ENCODE data around the gene SERPINB1.
"Not testable (repeated sequence)": the region's sequence is repeated elsewhere in the genome, so short reads cannot be mapped to it uniquely, and the experiment has no call there.

The SERPINB1 gene
- total RNA-seq, result 131 to 222 (median 175) reads per million in 18 experiments

DNA sequence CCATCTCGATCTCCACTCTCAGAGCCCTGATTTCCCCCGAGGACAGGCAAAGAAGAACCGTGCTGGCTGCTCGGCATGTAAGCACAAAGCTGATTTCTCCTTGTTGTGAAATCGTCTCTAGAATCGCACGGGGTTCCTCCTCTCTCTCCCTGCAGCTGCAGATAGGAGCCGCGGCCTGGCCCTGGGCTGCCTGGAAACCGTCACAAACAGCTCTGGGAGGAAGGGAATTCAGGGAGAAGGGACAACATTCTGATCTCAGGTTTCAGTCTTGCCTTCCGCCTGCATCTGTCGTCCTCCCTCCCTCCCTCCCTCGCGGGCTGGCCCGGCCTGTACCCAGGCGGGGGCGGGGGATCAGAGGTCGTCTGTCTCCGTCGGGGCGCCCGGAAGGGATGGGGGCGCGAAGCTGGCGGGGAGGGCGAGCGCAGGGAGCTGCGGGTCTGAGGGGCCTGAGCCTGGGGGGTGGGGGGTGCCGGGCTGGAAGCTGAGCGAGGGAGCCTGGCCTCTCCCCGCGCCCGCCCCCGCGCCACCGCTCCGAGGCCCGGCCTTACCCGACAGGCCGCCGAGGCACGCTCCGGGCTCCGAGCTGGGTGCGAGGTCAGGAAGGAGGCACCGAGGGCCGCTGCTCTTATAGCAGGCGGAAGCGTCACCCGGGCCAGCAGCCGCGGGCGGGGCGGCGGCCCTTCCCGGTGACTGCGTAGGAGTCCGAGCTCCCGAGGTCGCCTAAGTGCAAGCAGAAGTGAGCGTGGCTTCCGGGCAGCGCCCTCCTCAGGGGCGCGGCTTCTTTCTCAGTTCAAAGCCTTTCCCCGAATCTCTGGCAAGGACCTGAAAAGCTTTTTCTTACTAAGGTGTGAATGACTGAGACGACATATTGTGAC is at the start of gene SERPINB1:
Gene SERPINB1, minus strand, starts transcription at position 600 of the 875 bp plus-strand sequence. CDS start 1,277 bp downstream, outside the sequence.
- peak; percentile 97 to 99 for DNase-seq

DNA sequence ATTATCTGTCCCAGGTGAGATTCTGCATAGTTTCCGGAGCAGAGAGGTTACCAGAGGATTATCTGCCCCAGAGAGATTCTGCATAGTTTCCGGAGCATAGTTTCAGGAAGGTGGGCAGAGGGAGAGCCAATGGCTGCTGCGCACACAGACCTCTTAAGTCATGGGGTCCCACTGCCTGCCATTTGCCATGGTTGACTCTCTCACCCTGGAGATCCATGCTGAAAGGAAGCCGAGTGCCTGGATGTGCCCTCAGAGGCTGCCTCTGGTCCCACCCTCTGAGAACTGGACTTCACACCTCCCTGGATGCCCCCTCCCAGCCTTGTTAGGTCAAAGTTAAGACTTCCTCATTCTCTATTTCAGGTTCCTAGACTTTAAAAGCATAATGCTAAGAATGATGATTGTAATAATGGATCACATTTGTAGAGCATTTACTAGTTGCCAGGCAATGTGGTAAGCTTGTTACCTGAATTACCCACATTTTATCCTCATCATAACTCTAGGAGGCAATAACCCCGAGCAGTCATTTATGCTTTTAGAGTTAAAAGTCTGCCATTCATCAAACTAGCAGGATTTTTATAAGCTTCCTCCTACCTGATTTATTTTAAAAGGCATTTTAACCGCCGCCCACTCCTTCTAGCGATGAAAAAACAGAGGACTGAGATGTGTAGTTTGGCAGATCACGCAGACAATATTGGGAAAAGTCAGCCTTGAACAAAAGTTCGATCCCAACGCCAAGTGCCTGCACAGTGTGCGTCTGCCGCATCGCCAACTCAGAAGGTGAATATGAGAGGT is 49.5 kb upstream of the SERPINB1 start:
- no peak for DNase-seq

DNA sequence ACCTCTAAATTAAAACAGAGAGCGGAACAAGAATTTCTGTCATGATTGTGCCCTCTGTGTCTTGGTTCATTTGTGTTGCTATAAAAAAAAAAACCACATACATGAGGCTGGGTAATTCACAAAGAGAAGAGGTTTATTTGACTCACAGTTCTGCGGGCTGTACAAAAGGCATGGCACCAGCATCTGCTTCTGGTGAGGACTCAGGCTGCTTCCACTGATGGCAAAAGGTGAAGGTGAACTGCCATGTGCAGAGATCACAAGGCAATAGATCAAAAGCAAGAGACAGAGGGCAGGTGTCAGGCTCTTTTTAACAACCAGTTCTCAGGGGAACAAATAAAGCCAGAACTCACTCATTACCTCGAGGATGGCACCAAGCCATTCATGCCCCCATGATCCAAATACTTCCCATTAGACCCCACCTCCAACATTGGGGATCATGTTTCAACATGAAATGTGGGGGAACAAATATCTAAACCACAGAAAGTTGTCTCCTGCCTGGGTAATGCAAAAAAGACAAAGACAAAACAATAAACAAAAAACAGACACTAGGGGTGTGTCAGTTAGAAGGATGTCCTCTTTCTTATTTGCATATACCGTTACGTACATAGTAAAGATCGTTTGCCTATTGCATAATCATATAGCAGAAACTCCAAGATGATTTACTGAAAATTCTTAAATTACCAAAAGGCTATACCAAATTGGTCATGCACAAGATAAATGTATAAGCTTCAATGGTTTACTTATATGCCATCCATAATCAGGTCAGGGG is 44.5 kb upstream of the SERPINB1 start:
- peak in 1 of 2 donors; percentile 25 for DNase-seq

DNA sequence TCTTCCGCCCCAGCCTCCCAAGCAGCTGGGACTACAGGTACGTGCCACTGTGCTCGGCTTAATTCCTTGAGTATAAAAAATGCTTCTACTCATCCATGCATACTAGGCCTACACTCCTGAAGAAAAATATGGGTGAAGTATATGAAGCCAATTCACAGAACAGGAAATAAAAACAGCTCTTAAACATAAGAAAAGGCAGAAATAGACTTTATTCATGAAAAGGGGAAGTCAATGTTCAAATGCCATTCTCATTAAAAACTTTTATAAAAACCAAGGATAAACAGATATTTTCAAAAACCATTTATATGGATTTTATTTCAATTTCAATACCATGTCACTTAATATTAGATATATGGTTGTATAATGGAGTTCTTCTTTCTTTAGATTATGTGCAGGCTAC is 43.1 kb upstream of the SERPINB1 start:
- DNase-seq, result no peak

DNA sequence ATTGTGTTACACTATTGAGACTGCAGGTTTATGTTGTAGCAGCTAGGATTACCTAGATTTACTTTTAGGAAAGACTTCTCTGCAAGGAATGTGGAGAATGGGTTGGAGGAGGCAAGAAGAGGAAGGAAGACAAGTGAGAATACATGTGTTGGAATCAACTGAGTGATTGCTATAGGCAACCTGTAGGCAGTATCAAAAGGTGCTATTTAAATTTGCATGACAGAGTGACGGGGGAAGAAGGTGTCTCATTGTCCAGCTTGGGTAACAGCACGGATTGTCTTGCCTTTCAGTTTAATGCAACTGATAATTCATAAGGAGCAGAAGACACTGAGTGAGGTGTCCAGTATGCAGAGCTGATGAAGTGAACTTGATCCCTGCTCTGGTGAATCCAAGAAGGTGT is 42.0 kb upstream of the SERPINB1 start:
- DNase-seq, result no peak

DNA sequence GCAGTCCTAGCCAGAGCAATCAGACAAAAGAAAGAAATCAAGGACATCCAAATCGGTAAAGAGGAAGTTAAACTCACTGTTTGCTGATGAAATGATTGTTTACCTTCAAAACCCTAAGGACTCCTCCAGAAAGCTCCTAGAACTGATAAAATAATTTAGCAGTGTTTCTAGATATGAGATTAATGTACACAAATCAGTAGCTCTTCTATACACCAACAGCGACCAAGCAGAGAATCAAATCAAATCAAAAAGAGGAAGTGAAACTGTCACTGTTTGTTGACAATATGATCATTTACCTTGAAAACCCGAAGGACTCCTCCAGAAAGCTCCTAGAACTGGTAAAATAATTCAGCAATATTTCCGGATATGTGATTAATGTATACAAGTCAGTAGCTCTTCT is 39.8 kb upstream of the SERPINB1 start:
- peak in 1 of 2 donors; percentile 13 for DNase-seq

DNA sequence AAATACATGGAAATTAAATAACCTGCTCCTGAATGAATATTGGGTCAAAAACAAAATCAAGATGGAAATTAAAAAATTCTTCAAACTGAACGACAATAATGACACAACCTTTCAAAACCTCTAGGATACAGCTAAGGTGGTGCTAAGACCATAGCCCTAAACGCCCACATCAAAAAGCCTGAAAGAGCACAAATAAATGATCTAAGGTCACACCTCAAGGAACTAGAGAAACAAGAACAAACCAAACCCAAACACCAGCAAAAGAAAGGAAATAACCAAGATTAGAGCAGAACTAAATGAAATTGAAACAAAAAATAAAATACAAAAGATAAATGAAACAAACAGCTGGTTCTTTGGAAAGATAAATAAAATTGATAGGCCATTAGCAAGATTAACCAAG is 38.5 kb upstream of the SERPINB1 start:
- DNase-seq, result not testable (repeated sequence)

DNA sequence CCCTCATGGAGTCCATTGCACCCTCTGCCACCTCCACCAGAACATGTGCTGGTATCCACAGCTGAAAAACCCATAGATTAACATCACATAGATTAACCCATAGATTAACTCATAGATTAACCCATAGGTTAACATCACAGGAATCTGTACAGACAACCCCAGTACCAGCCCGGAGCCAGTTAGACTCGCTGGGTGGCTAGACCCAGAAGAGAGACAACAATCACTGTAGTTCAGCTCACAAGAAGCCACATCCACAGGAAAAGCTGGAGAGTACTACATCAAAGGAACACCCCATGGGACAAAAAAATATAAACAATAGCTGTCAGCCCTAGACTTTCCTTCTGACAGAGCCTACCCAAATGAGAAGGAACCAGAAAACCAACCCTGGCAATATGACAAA is 36.3 kb upstream of the SERPINB1 start:
- DNase-seq, result no peak

DNA sequence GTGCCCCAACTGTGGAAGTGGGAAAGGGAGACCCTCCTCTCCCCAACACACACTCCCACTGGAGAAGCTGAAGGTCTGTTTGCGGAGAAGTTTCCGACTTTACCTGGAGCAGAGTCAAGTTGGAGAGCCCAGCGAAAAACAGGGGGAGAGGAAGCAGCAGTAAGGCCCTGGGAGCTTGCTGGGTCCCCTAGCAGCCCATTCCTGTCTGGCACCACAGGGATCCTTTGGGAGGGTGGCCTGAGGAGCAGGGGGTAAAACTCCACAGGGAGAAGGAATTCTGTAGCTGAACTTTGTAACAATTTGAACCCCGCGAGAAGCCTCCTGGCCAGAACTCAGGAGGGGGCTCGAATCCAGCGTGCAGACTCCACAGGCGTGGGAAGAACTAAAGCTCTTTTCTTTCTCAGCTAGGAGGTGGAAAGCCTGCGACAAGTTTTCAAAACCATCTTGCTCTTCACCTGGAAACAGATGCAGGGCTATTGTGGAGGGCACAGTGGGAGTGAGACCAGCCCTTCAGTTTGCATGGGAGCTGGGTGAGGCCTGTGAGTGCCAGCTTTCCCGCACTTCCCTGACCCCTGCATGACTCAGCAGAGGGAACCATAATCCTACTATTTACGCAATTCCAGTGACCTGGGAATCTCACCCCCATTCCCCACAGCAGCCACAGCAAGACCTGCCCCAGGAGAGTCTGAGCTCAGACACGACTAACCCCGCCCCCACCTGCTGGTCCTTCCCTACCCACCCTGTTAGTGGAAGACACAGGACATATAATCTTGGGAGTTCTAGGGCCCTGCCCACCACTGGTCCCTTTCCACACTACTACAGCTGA is 35.6 kb upstream of the SERPINB1 start:
- no peak for DNase-seq

DNA sequence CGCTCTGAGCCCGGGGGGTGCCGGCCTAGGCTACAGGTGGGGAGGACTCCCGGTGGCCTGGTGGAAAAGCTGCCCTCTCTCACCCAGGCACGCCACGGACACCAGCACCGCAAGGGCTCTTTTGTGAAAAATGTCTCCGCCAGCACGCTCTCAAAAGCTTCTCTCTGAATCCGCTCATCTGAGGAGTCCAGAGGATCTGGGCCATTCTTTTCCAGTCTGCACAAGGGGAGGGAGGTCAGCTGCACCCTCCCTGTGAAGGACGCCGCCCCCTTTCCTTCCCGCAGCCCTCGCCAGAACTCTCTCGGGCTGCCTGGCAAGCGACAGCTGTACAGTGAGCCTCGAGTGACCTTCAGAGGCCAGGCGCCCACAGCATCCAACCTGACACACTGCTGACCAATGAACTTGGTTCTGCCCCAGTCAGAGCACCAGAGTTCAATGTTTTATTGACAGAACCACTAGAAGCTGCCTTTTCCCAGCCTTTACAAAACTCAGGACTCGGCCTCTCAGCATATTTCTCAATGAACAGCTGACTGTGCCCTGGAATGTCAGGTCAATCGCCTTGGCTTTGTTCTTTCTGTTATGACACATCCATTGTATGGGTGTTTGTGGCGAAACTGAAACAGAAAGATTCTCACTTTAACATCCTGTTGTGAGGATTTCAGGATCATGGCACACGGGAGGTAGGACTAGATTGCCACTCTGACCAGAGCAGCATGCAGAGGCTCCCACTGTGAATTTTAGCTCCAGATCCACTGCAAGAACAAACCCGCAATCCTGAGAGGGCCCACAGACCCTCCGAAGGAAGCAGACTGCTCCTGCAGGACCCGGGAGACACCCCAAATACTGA is 34.8 kb upstream of the SERPINB1 start:
- peak; percentile 68 to 80 for DNase-seq

DNA sequence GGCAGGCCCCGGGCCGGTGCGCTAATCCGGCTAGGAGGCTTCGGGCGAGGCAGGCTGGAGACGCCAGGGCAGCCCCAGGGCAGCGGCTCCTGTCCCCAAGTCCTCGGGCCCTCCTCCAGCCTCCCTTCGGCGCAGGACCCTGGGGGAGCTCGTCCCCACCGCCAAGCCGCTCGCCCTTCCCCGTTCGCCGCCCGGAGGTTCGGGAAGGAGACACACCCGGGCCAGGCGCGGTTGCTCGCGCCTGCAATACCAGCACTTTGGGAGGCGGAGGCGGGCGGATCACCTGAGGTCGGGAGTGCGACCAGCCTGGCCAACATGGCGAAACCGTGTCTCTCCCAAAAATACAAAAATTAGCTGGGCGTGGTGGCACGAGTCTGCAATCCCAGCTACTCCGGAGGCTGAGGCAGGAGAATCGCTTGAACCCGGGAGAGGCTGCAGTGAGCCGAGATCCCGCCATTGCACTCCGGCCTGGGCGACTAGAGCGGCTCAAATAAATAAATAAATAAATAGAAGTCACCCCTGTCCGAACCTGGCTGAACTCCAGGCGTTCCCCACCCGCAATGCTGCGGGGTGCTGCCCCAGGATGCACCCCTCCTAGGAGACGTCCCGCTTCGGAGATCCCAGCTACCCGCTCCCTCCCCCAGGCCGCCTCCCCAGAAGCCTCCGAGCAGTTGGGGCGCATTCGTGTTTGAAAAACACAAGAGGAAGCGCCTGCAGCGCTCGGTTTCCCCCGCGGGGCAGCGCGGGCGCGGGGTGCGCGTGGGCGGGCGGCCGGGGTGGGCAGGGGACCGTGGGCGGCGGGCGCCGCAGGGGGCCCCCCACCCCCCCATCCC is 33.9 kb upstream of the SERPINB1 start:
- peak; percentile 31 to 53 for DNase-seq

DNA sequence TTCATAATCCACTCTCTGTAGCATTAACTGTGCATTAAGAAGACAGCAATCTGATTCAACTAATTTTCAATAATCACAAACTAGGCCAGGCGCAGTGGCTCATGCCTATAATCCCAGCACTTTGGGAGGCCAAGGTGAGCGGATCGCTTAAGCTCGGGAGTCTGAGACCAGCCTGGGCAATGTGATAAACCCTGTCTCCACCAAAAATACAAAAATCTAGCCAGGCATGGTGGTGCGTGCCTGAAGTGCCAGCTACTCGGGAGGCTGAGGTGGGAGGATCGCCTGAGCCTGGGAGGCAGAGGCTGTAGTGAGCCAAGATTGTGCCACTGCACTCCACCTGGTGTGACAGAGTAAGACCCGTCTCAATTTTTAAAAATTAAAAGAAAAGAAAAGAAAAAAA is 32.0 kb upstream of the SERPINB1 start:
- no peak for DNase-seq

DNA sequence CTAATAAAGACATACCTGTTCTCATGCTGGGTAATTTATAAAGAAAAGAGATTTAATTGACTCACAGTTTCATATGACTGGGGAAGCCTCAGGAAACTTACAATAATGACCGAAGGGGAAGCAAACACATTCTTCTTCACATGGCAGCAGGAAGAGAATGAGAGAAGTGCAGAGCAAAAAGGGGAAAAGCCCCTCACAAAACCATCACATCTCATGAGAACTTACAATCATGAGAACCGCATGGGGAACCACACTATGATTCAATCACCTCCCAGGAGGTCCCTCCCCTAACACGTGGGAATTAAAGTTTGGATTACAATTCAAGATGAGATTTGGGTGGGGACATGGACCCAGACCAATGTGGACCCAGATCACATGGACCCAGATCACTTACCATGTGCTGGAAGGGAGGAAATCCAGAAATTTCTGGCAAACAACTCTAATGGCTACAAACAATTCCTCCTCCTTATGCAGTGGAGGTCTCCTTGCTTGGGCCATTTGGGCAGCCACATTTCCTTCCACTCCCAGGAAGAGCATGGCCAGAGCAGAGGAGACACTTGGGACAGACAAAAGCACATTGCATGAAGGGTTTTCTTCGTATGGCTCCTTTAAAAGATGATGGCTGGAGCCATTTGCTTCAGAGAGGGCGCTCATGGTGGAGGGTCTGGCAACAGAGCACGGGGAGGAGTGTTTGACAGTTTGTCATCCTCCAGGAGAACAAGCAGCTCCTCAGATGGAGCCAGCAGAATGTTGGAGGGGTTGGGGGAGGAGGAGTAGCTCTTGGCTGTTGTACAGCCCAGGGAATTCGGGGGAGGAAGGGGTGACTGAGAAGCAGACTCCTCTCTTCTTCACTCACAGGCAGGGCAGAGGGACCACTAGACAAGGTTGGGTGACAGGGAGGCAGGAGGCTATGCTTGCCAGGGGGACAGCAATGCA is 31.0 kb upstream of the SERPINB1 start:
- peak in 1 of 2 donors; percentile 34 for DNase-seq

DNA sequence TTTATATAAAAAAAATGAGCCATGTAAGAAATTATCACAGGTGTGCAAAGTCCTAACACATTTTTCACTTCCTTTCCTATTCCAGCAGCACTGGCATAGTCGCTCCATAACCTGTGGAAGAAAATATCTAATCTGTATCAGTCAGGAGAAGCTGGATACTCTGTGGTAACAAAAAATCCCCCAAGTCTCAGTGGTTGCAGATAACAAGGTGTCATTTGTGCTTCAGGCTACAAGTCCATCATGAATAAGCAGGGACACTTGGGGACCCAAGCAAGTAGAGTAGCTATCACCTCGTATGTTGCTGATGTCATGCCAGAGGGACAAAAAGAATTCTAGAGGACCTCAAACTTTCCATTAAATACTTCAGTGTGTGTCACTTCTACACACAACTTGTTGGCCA is 30.3 kb upstream of the SERPINB1 start:
- DNase-seq, result no peak

DNA sequence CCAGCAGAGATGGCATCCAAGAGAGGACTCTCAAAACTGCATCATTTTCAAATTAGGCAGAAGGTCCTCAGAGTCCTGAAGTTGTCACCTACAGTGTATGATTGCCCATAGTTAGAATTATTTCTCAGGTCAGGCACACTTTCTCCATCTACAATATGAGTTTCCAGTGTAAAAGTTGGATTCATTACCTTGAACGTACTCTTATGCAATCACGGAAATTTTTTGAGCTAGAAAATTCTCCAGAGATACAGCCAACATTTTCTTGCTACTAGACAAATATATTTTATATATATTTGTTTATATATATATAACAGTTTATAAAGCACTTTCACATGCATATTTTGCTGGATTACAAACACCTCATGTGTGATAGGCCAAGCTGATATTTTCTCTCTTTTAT is 29.4 kb upstream of the SERPINB1 start:
- no peak for DNase-seq

DNA sequence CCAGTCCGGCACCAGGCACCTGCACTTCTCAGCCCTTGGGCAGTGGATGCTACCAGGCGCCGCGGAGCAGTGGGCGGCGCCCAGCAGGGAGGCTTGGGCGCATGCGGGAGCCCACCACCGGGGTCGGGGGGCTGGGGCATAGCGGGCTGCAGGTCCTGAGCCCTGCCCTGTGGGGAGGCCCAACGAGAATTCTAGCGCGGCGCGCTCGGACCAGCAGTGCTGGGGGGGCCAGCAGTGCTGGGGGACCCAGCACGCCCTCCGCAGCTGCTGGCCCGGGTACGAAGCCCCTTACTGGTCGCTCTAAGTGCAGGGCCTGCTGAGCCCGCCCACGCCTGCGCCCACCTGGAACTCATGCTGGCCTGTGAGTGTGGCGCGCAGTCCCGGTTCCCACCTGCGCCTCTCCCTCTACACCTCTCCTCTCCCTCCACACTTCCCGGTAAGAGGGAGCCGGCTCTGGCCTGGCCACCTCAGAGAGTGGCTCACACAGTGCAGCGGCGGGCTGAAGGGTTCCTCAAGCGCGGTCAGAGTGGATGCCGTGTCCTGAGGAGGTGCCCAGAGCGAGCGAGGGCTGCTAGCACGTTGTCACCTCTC is 28.5 kb upstream of the SERPINB1 start:
- DNase-seq, result no peak

DNA sequence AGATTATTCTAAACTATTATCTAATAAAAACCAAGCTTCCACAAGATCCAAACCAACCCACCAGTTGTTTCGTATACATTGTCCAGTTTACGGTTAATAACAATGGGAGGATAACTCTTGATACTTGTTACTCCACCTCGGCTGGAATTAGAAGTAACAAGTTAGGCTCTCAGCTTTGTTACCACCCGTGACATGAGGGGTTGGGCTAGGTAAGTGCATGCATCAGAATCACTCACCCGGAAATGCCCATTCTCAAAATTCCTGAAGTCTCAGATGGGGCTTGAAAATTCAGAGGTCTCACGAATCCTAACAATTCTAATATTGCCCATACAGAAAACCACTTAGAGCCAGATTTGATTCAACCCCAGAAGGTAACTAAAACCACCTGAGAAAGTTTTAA is 27.0 kb upstream of the SERPINB1 start:
- no peak for DNase-seq

DNA sequence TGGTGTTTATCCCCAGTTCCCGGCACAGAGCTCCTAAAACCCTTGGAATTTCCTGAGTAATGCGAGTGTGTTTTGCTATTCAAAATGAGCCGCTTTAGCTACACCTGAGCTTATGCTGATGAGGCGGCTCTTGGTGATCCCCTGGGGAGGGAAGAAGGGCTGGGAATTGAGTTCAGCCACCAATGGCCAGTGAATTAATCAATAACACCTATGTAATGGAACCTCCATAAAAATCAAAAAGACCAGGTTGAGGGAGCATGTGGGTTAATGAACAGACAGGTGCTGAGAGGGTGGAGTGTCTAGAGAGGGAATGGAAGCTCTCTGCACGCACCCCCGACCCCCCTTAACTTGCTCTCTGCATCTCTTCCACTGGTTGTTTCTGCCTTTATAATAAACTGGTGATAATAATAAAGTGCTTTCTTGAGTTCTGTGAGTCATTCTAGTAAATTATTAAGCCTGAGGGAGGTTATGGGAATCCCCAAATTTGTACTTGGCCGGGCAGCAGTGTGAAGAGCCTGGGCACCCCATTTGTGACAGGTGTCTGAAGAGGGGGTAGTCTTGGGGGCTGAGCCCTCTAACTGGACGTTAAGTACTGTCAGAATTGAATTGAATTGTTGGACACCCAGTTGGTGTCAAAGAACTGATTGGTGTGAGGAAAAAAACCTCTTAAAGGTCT is 24.6 kb upstream of the SERPINB1 start:
- no peak for DNase-seq

All from inflammatory macrophage (primary cell).